ENCODE data around the gene AHSA1. TPM values are rescaled to one million over a fixed set of nuclear protein-coding genes. Genes with fewer than 3 reads are reported as not detected.

Gene AHSA1
- polyA plus RNA-seq, 4 donors = 166 to 222 (median 203) TPM

- DNase-seq (ENCODE audit: low read depth in 4 of 4, low spot score in 3 of 4) = no peak
Measured at GRCh38 chr14:77470224-77470870, 12.5 kb downstream of the AHSA1 start.

GRCh38 chr14:77473921-77474320 lies 16.0 kb downstream of the AHSA1 start:
- DNase-seq (ENCODE audit: low read depth in 4 of 4, low spot score in 3 of 4) = no peak

- DNase-seq (ENCODE audit: low read depth in 4 of 4, low spot score in 3 of 4) = no peak
Measured at GRCh38 chr14:77474479-77475177, 16.7 kb downstream of the AHSA1 start.

- DNase-seq (ENCODE audit: low read depth in 4 of 4, low spot score in 3 of 4) = no peak
Measured at GRCh38 chr14:77475432-77476115, 17.7 kb downstream of the AHSA1 start.

GRCh38 chr14:77478029-77478428 lies 20.1 kb downstream of the AHSA1 start:
- no peak for DNase-seq (ENCODE audit: low read depth in 4 of 4, low spot score in 3 of 4)

- DNase-seq (ENCODE audit: low read depth in 4 of 4, low spot score in 3 of 4) = no peak
Measured at GRCh38 chr14:77478796-77479195, 20.9 kb downstream of the AHSA1 start.

- DNase-seq (ENCODE audit: low read depth in 4 of 4, low spot score in 3 of 4) = no peak
Measured at GRCh38 chr14:77482422-77482821, 24.5 kb downstream of the AHSA1 start.

GRCh38 chr14:77485256-77485655 lies 27.4 kb downstream of the AHSA1 start:
- DNase-seq (ENCODE audit: low read depth in 4 of 4, low spot score in 3 of 4) = no peak

- no peak for DNase-seq (ENCODE audit: low read depth in 4 of 4, low spot score in 3 of 4)
Measured at GRCh38 chr14:77485901-77486678, 28.2 kb downstream of the AHSA1 start.

- DNase-seq (ENCODE audit: low read depth in 4 of 4, low spot score in 3 of 4) = no peak
Measured at GRCh38 chr14:77488558-77488957, 30.7 kb downstream of the AHSA1 start.

- no peak for DNase-seq (ENCODE audit: low read depth in 4 of 4, low spot score in 3 of 4)
Measured at GRCh38 chr14:77489041-77489440, 31.1 kb downstream of the AHSA1 start.

- no peak for DNase-seq (ENCODE audit: low read depth in 4 of 4, low spot score in 3 of 4)
Measured at GRCh38 chr14:77490347-77490986, 32.6 kb downstream of the AHSA1 start.

- DNase-seq (ENCODE audit: low read depth in 4 of 4, low spot score in 3 of 4) = no peak
Measured at GRCh38 chr14:77491056-77491455, 33.2 kb downstream of the AHSA1 start.

- no peak for DNase-seq (ENCODE audit: low read depth in 4 of 4, low spot score in 3 of 4)
Measured at GRCh38 chr14:77495334-77495733, 37.4 kb downstream of the AHSA1 start.

GRCh38 chr14:77498120-77498979 lies 40.5 kb downstream of the AHSA1 start, which contains the start of gene ISM2:
ISM2 (minus strand) TSS chr14:77498816; CDS start chr14:77498793, 23 bp downstream.
- no peak for DNase-seq (ENCODE audit: low read depth in 4 of 4, low spot score in 3 of 4)

- no peak for DNase-seq (ENCODE audit: low read depth in 4 of 4, low spot score in 3 of 4)
Measured at GRCh38 chr14:77498984-77499527, 41.2 kb downstream of the AHSA1 start.

GRCh38 chr14:77502109-77502782 lies 44.4 kb downstream of the AHSA1 start:
- no peak for DNase-seq (ENCODE audit: low read depth in 4 of 4, low spot score in 3 of 4)

GRCh38 chr14:77503138-77503537 lies 45.2 kb downstream of the AHSA1 start:
- no peak for DNase-seq (ENCODE audit: low read depth in 4 of 4, low spot score in 3 of 4)

GRCh38 chr14:77505031-77505430 lies 47.1 kb downstream of the AHSA1 start:
- DNase-seq (ENCODE audit: low read depth in 4 of 4, low spot score in 3 of 4) = no peak
